ENCODE measurements around the gene ADAM10. TPM values are rescaled to one million over a fixed set of nuclear protein-coding genes. Genes with fewer than 3 reads are reported as not detected.

Gene ADAM10
- total RNA-seq, 4 donors from 2014 or later = 112 to 157 (median 116) TPM

- H3K27me3 ChIP-seq = no peaks in the 10 kb centered on the region
- TF ChIP-seq, protein P1, sequence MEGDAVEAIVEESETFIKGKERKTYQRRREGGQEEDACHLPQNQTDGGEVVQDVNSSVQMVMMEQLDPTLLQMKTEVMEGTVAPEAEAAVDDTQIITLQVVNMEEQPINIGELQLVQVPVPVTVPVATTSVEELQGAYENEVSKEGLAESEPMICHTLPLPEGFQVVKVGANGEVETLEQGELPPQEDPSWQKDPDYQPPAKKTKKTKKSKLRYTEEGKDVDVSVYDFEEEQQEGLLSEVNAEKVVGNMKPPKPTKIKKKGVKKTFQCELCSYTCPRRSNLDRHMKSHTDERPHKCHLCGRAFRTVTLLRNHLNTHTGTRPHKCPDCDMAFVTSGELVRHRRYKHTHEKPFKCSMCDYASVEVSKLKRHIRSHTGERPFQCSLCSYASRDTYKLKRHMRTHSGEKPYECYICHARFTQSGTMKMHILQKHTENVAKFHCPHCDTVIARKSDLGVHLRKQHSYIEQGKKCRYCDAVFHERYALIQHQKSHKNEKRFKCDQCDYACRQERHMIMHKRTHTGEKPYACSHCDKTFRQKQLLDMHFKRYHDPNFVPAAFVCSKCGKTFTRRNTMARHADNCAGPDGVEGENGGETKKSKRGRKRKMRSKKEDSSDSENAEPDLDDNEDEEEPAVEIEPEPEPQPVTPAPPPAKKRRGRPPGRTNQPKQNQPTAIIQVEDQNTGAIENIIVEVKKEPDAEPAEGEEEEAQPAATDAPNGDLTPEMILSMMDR (IDR thresholded peaks at IDR 0.05) = no peak
- TF ChIP-seq POLR2A (IDR thresholded peaks at IDR 0.05) = no peak
- no peak overlapping the region for H3K4me3 ChIP-seq (replicated peaks in 1 of 3)
- no peak overlapping the region for H3K27ac ChIP-seq
- H3K9me3 ChIP-seq = no peaks in the 10 kb centered on the region
- intact Hi-C loops (cut with DNase I) = loop anchor here (10.0 kb wide), 1 partner anchor 536 kb away; no protein-coding TSS in a partner anchor
- peaks cover 0 to 4% of the 10 kb centered on the region in 2 donors for H3K4me1 ChIP-seq
- no peak for DNase-seq
- no peaks in the 10 kb centered on the region for H3K36me3 ChIP-seq
- 89 to 91% methylated on average over 7 of the region's 7 CpGs for WGBS, 2 donors
These were observed 11.0 kb upstream of the ADAM10 start for GRCh38 chr15:58760385-58761009.

DNA sequence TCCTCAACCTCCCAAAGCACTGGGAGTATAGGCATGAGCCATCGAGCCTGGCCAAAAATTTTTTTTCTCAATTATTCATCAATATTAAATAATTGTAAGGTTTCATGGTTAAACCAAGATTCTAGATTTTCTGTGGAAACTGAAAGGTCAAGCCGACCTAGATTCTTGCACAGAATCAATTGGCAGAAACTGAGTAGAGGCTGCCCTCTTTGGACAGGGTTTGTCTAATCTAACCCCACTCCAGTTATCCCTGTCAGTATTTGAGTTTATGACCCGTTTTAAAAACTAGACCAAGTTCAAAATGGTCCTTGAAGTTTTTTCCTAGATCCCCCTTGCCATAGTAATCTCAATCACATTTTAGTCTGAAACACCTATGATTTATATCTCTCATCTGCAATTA lies 8.6 kb upstream of the ADAM10 start:
- Histone ChIP-seq H3K4me3 (replicated peaks in 1 of 3) (no peak overlapping the region), H3K27me3 (no peaks in the 10 kb centered on the region), H3K4me1 (peaks cover 0 to 5% of the 10 kb centered on the region in 2 donors), H3K27ac (no peak overlapping the region), H3K9me3 (no peaks in the 10 kb centered on the region), H3K36me3 (no peaks in the 10 kb centered on the region)
- WGBS, 2 donors = 23 to 27% methylated on average over 3 of the region's 3 CpGs
- DNase-seq = peak in 1 of 2 donors; percentile 19
- intact Hi-C loops (cut with DNase I) = no loop called here
- TF ChIP-seq, protein P1 (IDR thresholded peaks at IDR 0.05) = peak in 4 of 6 experiments; percentile 13 to 41 (median 40)
- no peak for TF ChIP-seq POLR2A (IDR thresholded peaks at IDR 0.05)

DNA sequence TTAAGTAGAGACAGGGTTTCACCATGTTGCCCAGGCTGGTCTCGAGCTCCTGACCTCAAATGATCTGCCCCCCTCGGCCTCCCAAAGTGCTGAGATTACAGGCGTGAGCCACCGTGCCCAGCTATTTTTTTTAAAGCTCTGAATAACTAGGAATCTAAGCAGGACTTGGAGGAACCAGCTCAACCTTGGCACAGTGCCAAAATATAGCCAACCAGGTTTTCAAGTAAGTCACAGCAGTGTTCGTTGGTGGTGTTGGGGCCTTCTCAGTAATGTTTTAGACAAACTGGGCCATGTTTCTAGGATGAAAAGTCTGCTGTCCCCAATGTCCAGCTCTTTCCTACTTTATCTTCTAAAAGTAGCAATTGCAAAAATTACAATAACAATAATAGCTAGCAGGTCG lies 6.4 kb upstream of the ADAM10 start:
- Histone ChIP-seq H3K27ac (peak overlapping the region in 2 of 3 donors; percentile 10 to 32), H3K4me1 (peaks cover 0 to 5% of the 10 kb centered on the region in 2 donors), H3K9me3 (no peaks in the 10 kb centered on the region), H3K4me3 (replicated peaks in 1 of 3) (no peak overlapping the region), H3K27me3 (no peaks in the 10 kb centered on the region), H3K36me3 (no peaks in the 10 kb centered on the region)
- TF ChIP-seq, protein P1 (IDR thresholded peaks at IDR 0.05) = no peak
- no peak for TF ChIP-seq POLR2A (IDR thresholded peaks at IDR 0.05)
- WGBS, 2 donors = 48 to 53% methylated on average over 6 of the region's 6 CpGs
- intact Hi-C loops (cut with DNase I) = no loop called here
- peak; percentile 44 to 49 for DNase-seq

GRCh38 chr15:58755350-58755749 lies 5.8 kb upstream of the ADAM10 start:
- 90 to 99% methylated on average over 3 of the region's 3 CpGs for WGBS, 2 donors
- no peak for DNase-seq
- TF ChIP-seq POLR2A (IDR thresholded peaks at IDR 0.05) = no peak
- TF ChIP-seq, protein P1 (IDR thresholded peaks at IDR 0.05) = no peak
- H3K4me3 ChIP-seq (replicated peaks in 1 of 3) = no peak overlapping the region
- intact Hi-C loops (cut with DNase I) = no loop called here
- H3K4me1 ChIP-seq = peaks cover 0 to 5% of the 10 kb centered on the region in 2 donors
- no peaks in the 10 kb centered on the region for H3K9me3 ChIP-seq
- H3K27ac ChIP-seq = peak overlapping the region in 1 of 3 donors; percentile 32
- no peaks in the 10 kb centered on the region for H3K36me3 ChIP-seq
- H3K27me3 ChIP-seq = no peaks in the 10 kb centered on the region

- DNase-seq = no peak
- 85 to 93% methylated on average over 3 of the region's 3 CpGs for WGBS, 2 donors
- no peak overlapping the region for H3K27ac ChIP-seq
- no peaks in the 10 kb centered on the region for H3K9me3 ChIP-seq
- no peaks in the 10 kb centered on the region for H3K36me3 ChIP-seq
- intact Hi-C loops (cut with DNase I) = loop anchor here (5.0 kb wide), 1 partner anchor 480 kb away; no protein-coding TSS in a partner anchor
- peaks cover under 1 to 5% of the 10 kb centered on the region in 2 donors for H3K4me1 ChIP-seq
- no peaks in the 10 kb centered on the region for H3K27me3 ChIP-seq
- H3K4me3 ChIP-seq (replicated peaks in 1 of 3) = no peak overlapping the region
- TF ChIP-seq POLR2A (IDR thresholded peaks at IDR 0.05) = no peak
- TF ChIP-seq, protein P1 (IDR thresholded peaks at IDR 0.05) = no peak
These were observed 3.2 kb upstream of the ADAM10 start for GRCh38 chr15:58752716-58753115.
